K562 (cell line): ENCODE measurements around the gene KDM4C. TPM values are rescaled to one million over a fixed set of nuclear protein-coding genes. Genes with fewer than 3 reads are reported as not detected.

Source experiments
- ATAC-seq: fragments of 200-7000 bp; cut with Tn5 transposase; 3 replicates; pipeline ENCODE4 v1.9.1; 2020; ENCODE audit warnings: moderate library complexity
- BruUV-seq: library from RNA; stranded (reverse); fragments of 400-500 nt; replicated peaks from 2 replicates; lab custom pipeline; 2021; lab: Mats Ljungman, UMichigan
- CTCF ChIA-PET: fragments of 300-600 bp; formaldehyde crosslinking; extraction: SDS; loops from one replicate; lab custom pipeline; 2021; ENCODE audit warnings: low intra/inter-chr PET ratio; lab: Yijun Ruan, JAX
- POLR2A ChIA-PET: fragments of 300-600, 350-650 bp; sonication (Branson Sonifier 250); formaldehyde crosslinking; extraction: SDS; loops from one replicate; lab custom pipeline; 2021; ENCODE audit warnings: antibody characterized with exemption, inconsistent platforms; lab: Yijun Ruan, JAX
- DNase-seq, 4 experiments: peaks; one replicate each; pipeline versions ENCODE4 v3.0.0 to v3.0.0-alpha.2; 2011 to 2018; ENCODE audit warnings: low spot score in 3 of 4, mixed read lengths in 3 of 4; ENCODE audit errors: extremely low read depth in 1 of 4
- FAIRE-seq: peaks from 2 replicates; lab custom pipeline; 2011; peaks lifted over from hg19 to GRCh38; lab: Jason Lieb, UNC
- H2AFZ ChIP-seq: 2 replicates; pipeline ENCODE4 v1.6.0; 2011; ENCODE audit warnings: low read depth, low read length, control low read depth, inconsistent platforms
- H3K27ac ChIP-seq: fragments of 200-600 bp; 3 replicates; pipeline ENCODE4 v1.8.0; 2011; ENCODE audit warnings: low read depth, mild to moderate bottlenecking, control low read depth, inconsistent platforms, low read length, moderate library complexity, mixed read lengths; ENCODE audit errors: extremely low read depth
- H3K27me3 ChIP-seq, 2 experiments: fragments of 300-600 bp in 1 of 2; 2 replicates in 1 of 2; 3 replicates in 1 of 2; pipeline versions ENCODE4 v1.6.0 to v1.8.0; 2011; ENCODE audit warnings: inconsistent platforms in 2 of 2, low read length in 2 of 2, mild to moderate bottlenecking in 1 of 2, mixed read lengths in 1 of 2, moderate library complexity in 1 of 2; ENCODE audit not compliant: control insufficient read depth in 2 of 2, insufficient read depth in 2 of 2
- H3K36me3 ChIP-seq: fragments of 300-600 bp; 3 replicates; pipeline ENCODE4 v1.8.0; 2011; ENCODE audit warnings: mild to moderate bottlenecking, low read length, inconsistent platforms; ENCODE audit not compliant: control insufficient read depth, insufficient read depth
- H3K4me1 ChIP-seq, 2 experiments: fragments of 200-600 bp in 1 of 2; replicated peaks in 1 of 2; 2 replicates in 1 of 2; 3 replicates in 1 of 2; pipeline versions ENCODE4 v1.5.1 to v1.8.0; 2011; ENCODE audit warnings: inconsistent platforms in 2 of 2, low read length in 2 of 2, mild to moderate bottlenecking in 1 of 2, mixed read lengths in 1 of 2, moderate library complexity in 1 of 2; ENCODE audit not compliant: control insufficient read depth in 2 of 2, insufficient read depth in 2 of 2
- H3K4me2 ChIP-seq: 2 replicates; pipeline ENCODE4 v1.6.1; 2011; ENCODE audit warnings: low read length, control low read depth, inconsistent platforms, mixed read lengths; ENCODE audit not compliant: insufficient read depth
- H3K4me3 ChIP-seq: fragments of 200-600 bp; sonication (generic), shearing (Covaris generic); 2 replicates; pipeline ENCODE4 v1.5.1; 2016; ENCODE audit warnings: control low read depth, inconsistent platforms
- H3K79me2 ChIP-seq: fragments of 200-600 bp; 3 replicates; pipeline ENCODE4 v1.8.0; 2011; ENCODE audit warnings: low read length, inconsistent platforms; ENCODE audit not compliant: control insufficient read depth, insufficient read depth
- H3K9ac ChIP-seq, 2 experiments: 2 replicates each; pipeline versions ENCODE4 v1.6.0 to v1.6.1; 2011; ENCODE audit warnings: low read depth in 2 of 2, low read length in 2 of 2, control low read depth in 1 of 2, inconsistent platforms in 1 of 2, mild to moderate bottlenecking in 1 of 2, mixed read lengths in 1 of 2; ENCODE audit not compliant: insufficient read depth in 1 of 2
- H3K9me1 ChIP-seq: one replicate; pipeline ENCODE4 v1.6.0; 2011; ENCODE audit warnings: inconsistent platforms, mild to moderate bottlenecking, low read length, moderate library complexity; ENCODE audit not compliant: control insufficient read depth, insufficient read depth
- H3K9me3 ChIP-seq: replicated peaks from 2 replicates; pipeline ENCODE4 v1.5.1; 2011; ENCODE audit warnings: low read depth, low read length, inconsistent platforms; ENCODE audit not compliant: control insufficient read depth, insufficient read depth
- H4K20me1 ChIP-seq: replicated peaks from 2 replicates; pipeline ENCODE4 v1.6.1; 2011; ENCODE audit warnings: low read length, inconsistent platforms, mixed read lengths; ENCODE audit not compliant: control insufficient read depth, insufficient read depth
- FOXA3 ChIP-seq, 2 experiments: fragments of 450-650 bp in 1 of 2; sonication (generic) in 1 of 2; formaldehyde crosslinking; IDR thresholded peaks in 1 of 2; conservative IDR thresholded peaks in 1 of 2; 2 replicates each; pipeline versions ENCODE4 v1.4.0 to v1.8.0; 2020 to 2022; ENCODE audit warnings: mild to moderate bottlenecking in 2 of 2, missing genetic modification reagents in 1 of 2
- ID3 ChIP-seq, 2 experiments: fragments of 250-450 bp in 1 of 2; fragments of 450-650 bp in 1 of 2; sonication (Bioruptor Pico) in 1 of 2; IDR thresholded peaks; 2 replicates each; pipeline versions ENCODE4 v1.6.1 to v1.8.0; 2016 to 2021; ENCODE audit warnings: mild to moderate bottlenecking in 2 of 2, moderate library complexity in 2 of 2, missing compliant biosample characterization in 1 of 2, missing genetic modification characterization in 1 of 2
- POLR2A ChIP-seq: fragments of 450-650 bp; conservative IDR thresholded peaks from 2 replicates; pipeline ENCODE4 v1.6.1; 2016
- TAF15 ChIP-seq: fragments of 200-400 bp; formaldehyde crosslinking; IDR thresholded peaks from 2 replicates; pipeline ENCODE4 v1.6.1; 2017; ENCODE audit warnings: mild to moderate bottlenecking, low read depth, low read length, moderate library complexity
- ZNF280A ChIP-seq: fragments of 450-650 bp; IDR thresholded peaks from 2 replicates; pipeline ENCODE4 v1.6.1; 2018; ENCODE audit warnings: mild to moderate bottlenecking, low read depth; ENCODE audit not compliant: partially characterized antibody
- WGBS: fragments of 100-300 bp; shearing (Covaris generic); methylation state at CpG from one replicate; pipeline ENCODE4 v1.1.6; 2016; ENCODE audit warnings: low coverage, mixed read lengths; ENCODE audit not compliant: insufficient coverage; ENCODE audit errors: missing lambda C conversion rate; 5-methylcytosine and 5-hydroxymethylcytosine counted together
- in situ Hi-C: fragments of 300-500 bp; cut with MboI; formaldehyde crosslinking; loops from 4 replicates; pipeline ENCODE4 v1.15.0; 2018; ENCODE audit warnings: inconsistent platforms, mixed read lengths
- intact Hi-C: fragments of 100-400 bp; cut with micrococcal nuclease; formaldehyde crosslinking; loops from 2 replicates; pipeline ENCODE4 v1.14.2; 2022
- polyA plus RNA-seq, 8 experiments: library from polyadenylated mRNA; depleted of rRNA in 4 of 8; stranded (reverse) in 5 of 8; unstranded in 3 of 8; fragments of >200 nt; fragmentation: Nextera tagmentation in 2 of 8; fragmentation: Illumina TruSeq in 1 of 8; extraction: Ambion mirVana in 2 of 8; extraction: Trizol in 1 of 8; gene quantifications; 2 replicates each; pipeline versions ENCODE4 v1.2.1 to v1.2.3, GENCODE V29; 2011 to 2014; ENCODE audit warnings: inconsistent platforms in 1 of 8, missing spikeins in 1 of 8
- total RNA-seq, 7 experiments: library from RNA; depleted of rRNA in 6 of 7; stranded (reverse); fragments of >200 nt in 6 of 7; fragmentation: Illumina TruSeq in 2 of 7; extraction: Trizol in 2 of 7; gene quantifications; 2 replicates each; pipeline versions ENCODE4 v1.2.1 to v1.2.3, GENCODE V29; 2011 to 2021; ENCODE audit warnings: low replicate concordance in 1 of 7

The KDM4C gene
- total and polyA plus RNA-seq, 9 of the 15 experiments (the other 6 are each of a cell fraction or from before 2014, with no cell fraction given), result 5.4 to 17.0 (median 12.6) TPM

GRCh38 chr9:7209016-7209715 is 451.4 kb downstream of the KDM4C start:
- BruUV-seq, result no TSS peak
- TF ChIP-seq POLR2A (no peak), TAF15 (no peak), ZNF280A (no peak), FOXA3 (CRISPR knock-in tag; conservative IDR thresholded peaks at IDR 0.05 in 1 of 2, IDR thresholded peaks at IDR 0.05 in 1 of 2) (no peak), ID3 (CRISPR knock-in tag; IDR thresholded peaks at IDR 0.05) (no peak), ID3 (tag; IDR thresholded peaks at IDR 0.05) (no peak)
- TF ChIP-seq, all 486 proteins: peak for 0
- no peaks in the 10 kb centered on the region for H4K20me1 ChIP-seq
- no peak overlapping the region for H3K4me2 ChIP-seq
- POLR2A ChIA-PET, result interaction anchor here (0.6 kb wide), 1 partner anchor 103 kb away, joined by 3 read pairs; no protein-coding TSS in a partner anchor
- CTCF ChIA-PET, result no interaction called here
- H3K9ac ChIP-seq, result no peak overlapping the region
- no peak overlapping the region for H2AFZ ChIP-seq
- FAIRE-seq, result no peak
- no peaks in the 10 kb centered on the region for H3K9me1 ChIP-seq
- H3K4me1 ChIP-seq, result no peaks in the 10 kb centered on the region
- H3K9me3 ChIP-seq, result no peaks in the 10 kb centered on the region
- H3K79me2 ChIP-seq, result no peaks in the 10 kb centered on the region
- intact Hi-C loops, result no loop called here
- H3K4me3 ChIP-seq, result no peak overlapping the region
- H3K27ac ChIP-seq, result no peak overlapping the region
- 0 out of 5 replicates have a peak, but pooled peaks cover 0 to 6% of the 10 kb centered on the region in 2 experiments for H3K27me3 ChIP-seq
- no peak for ATAC-seq
- WGBS, result under 1% methylated on average over 15 of the region's 15 CpGs
- no peaks in the 10 kb centered on the region for H3K36me3 ChIP-seq
- no peak for DNase-seq
- in situ Hi-C loops, result no loop called here
